Measurements from ENCODE around the gene PRDX5.

PRDX5 gene

DNA sequence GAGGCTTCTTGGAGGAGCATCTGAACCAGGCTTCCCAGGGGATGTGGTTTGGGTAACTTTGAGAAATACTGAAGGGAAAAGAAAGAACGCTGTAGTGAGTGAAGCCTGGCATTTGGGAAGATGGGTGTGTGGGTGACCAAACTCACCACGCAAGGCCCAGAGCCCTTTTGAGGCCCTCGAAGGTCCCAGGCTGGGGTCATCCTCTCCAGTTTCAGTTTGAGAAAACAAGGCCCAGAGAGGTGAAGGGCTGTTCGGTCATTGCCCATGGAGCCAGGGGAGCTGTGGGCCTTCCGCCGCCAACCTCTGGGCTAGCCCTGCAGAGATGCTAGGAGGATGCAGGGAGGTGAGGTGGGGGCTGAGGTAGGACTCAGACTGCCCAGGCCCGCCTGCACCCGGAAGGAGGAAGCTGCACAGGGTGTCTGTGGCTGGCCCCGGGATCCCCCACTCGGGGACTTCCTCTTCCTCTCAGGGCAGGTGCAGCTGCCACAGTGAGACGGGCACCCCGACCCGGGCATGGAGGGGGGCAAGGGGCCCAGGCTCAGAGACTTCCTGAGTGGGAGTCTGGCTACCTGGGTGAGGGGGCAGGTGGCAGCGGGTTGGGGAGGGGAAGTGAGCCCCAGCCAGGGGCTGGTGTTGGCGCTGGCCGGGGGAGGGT is 22.0 kb downstream of the PRDX5 start, which contains the start of gene CCDC88B:
Gene CCDC88B (plus strand): TSS at position 451 of the 655 bp plus-strand sequence. CDS start 63 bp downstream, at position 514.
- ChIA-PET POLR2A (interaction anchor here (1.4 kb wide), 1 partner anchor 22 kb away, joined by 4 read pairs; the partner anchor contains the start of gene PRDX5), CTCF (interaction anchor here (1.2 to 4.3 kb wide), 3 partner anchors 8 to 22 kb away, joined by 4 to 33 read pairs (median 7); partner anchors contain the start of genes PRDX5 and TRMT112)
- no peak for DNase-seq (ENCODE audit: extremely low spot score)
- TF ChIP-seq CTBP1 (IDR thresholded peaks at IDR 0.05; ENCODE audit: borderline replicate concordance), result no peak
- TF ChIP-seq LEF1 (IDR thresholded peaks at IDR 0.05; ENCODE audit: borderline replicate concordance), result no peak
- TF ChIP-seq HDGF (IDR thresholded peaks at IDR 0.05; ENCODE audit: borderline replicate concordance), result no peak
- TF ChIP-seq TARDBP (IDR thresholded peaks at IDR 0.05), result no peak
- no peak for TF ChIP-seq SP1 (IDR thresholded peaks at IDR 0.05)
- no peak for TF ChIP-seq L3MBTL2 (conservative IDR thresholded peaks at IDR 0.05)
- no peak for TF ChIP-seq ZNF384 (IDR thresholded peaks at IDR 0.05)
- no peak for TF ChIP-seq ELF4 (IDR thresholded peaks at IDR 0.05)
- no peak for TF ChIP-seq SUZ12 (IDR thresholded peaks at IDR 0.05)
- TF ChIP-seq NFRKB (IDR thresholded peaks at IDR 0.05), result no peak
- TF ChIP-seq, protein P1, sequence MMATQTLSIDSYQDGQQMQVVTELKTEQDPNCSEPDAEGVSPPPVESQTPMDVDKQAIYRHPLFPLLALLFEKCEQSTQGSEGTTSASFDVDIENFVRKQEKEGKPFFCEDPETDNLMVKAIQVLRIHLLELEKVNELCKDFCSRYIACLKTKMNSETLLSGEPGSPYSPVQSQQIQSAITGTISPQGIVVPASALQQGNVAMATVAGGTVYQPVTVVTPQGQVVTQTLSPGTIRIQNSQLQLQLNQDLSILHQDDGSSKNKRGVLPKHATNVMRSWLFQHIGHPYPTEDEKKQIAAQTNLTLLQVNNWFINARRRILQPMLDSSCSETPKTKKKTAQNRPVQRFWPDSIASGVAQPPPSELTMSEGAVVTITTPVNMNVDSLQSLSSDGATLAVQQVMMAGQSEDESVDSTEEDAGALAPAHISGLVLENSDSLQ (IDR thresholded peaks at IDR 0.05), result no peak
- no peak for TF ChIP-seq FOXK2 (IDR thresholded peaks at IDR 0.05)
- TF ChIP-seq ARNT (IDR thresholded peaks at IDR 0.05), result no peak
- no peak for TF ChIP-seq BHLHE40 (IDR thresholded peaks at IDR 0.05; ENCODE audit: borderline replicate concordance)
- no peak for TF ChIP-seq FOXA1 (IDR thresholded peaks at IDR 0.05)
- no peak for TF ChIP-seq FOXM1 (IDR thresholded peaks at IDR 0.05; ENCODE audit: borderline replicate concordance)

DNA sequence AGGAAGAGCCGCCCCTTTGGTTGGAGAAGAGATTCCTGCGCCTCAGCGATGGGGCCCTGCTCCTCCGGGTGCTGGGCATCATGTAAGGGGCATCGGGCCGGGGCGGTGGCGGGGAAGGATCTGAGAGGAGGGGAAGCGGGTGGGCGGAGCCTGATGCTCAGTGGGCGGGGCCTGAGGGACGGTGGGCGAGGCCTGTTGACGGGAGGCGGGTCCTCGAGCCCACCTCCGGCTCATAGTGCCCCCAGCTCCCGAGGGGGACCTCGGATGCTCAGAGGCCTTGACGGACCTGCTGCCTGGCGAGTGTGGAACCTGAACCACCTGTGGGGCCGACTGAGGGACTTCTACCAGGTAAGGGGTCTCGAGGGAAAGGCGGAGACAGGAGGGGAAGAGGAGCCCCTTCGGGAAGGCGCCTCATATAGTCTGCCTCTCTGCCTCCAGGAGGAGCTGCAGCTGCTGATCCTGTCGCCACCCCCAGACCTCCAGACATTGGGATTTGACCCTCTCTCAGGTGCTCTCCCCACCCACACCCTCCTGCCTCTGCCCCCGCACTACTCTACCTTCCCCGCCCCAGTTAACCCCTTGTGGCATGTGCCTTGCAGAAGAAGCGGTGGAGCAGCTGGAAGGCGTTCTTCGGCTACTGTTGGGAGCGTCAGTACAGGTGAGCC is 22.9 kb downstream of the PRDX5 start:
- DNase-seq (ENCODE audit: extremely low spot score), result peak; percentile 82
- TF ChIP-seq SP1 (IDR thresholded peaks at IDR 0.05) (no peak), TARDBP (IDR thresholded peaks at IDR 0.05) (no peak), FOXK2 (IDR thresholded peaks at IDR 0.05) (no peak), ELF4 (IDR thresholded peaks at IDR 0.05) (no peak), CTBP1 (IDR thresholded peaks at IDR 0.05; ENCODE audit: borderline replicate concordance) (no peak), ZNF384 (IDR thresholded peaks at IDR 0.05) (no peak), LEF1 (IDR thresholded peaks at IDR 0.05; ENCODE audit: borderline replicate concordance) (no peak), FOXA1 (IDR thresholded peaks at IDR 0.05) (no peak), SUZ12 (IDR thresholded peaks at IDR 0.05) (no peak), BHLHE40 (IDR thresholded peaks at IDR 0.05; ENCODE audit: borderline replicate concordance) (no peak), HDGF (IDR thresholded peaks at IDR 0.05; ENCODE audit: borderline replicate concordance) (no peak), ARNT (IDR thresholded peaks at IDR 0.05) (no peak), NFRKB (IDR thresholded peaks at IDR 0.05) (no peak)
- TF ChIP-seq, protein P1 (IDR thresholded peaks at IDR 0.05), result no peak
- ChIA-PET POLR2A (interaction anchor here (0.6 to 6.3 kb wide), 4 partner anchors 17 to 1008 kb away, joined by 3 to 46 read pairs (median 6); partner anchors contain the start of genes BAD, GPR137, PRDX5 and TRMT112), CTCF (interaction anchor here (1.2 to 4.3 kb wide), 3 partner anchors 9 to 23 kb away, joined by 4 to 33 read pairs (median 7); partner anchors contain the start of genes PRDX5 and TRMT112)

DNA sequence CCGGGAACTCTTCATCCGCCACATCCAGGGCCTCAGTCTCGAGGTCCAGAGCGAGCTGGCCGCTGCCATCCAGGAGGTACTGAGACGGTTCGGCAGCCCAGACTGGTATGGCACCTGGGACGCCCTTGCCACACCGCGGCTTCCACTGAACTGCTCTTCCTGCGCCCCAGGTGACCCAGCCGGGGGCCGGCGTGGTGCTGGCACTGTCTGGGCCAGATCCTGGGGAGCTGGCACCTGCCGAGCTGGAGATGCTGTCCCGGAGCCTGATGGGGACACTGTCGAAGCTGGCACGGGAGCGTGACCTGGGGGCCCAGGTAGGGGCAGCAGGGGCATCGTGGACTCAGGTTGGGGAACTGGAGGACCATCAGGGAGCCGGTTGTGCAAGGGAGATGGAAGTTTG is 23.5 kb downstream of the PRDX5 start:
- DNase-seq (ENCODE audit: extremely low spot score), result no peak
- ChIA-PET POLR2A (interaction anchor here (0.6 to 6.3 kb wide), 5 partner anchors 12 to 1008 kb away, joined by 3 to 46 read pairs (median 5); partner anchors contain the start of genes BAD, GPR137, PRDX5 and TRMT112), CTCF (interaction anchor here (0.6 to 4.3 kb wide), 4 partner anchors 14 to 139 kb away, joined by 3 to 33 read pairs (median 6); partner anchors contain the start of genes PRDX5 and TRMT112)
- TF ChIP-seq SUZ12 (IDR thresholded peaks at IDR 0.05) (no peak), SP1 (IDR thresholded peaks at IDR 0.05) (no peak)

DNA sequence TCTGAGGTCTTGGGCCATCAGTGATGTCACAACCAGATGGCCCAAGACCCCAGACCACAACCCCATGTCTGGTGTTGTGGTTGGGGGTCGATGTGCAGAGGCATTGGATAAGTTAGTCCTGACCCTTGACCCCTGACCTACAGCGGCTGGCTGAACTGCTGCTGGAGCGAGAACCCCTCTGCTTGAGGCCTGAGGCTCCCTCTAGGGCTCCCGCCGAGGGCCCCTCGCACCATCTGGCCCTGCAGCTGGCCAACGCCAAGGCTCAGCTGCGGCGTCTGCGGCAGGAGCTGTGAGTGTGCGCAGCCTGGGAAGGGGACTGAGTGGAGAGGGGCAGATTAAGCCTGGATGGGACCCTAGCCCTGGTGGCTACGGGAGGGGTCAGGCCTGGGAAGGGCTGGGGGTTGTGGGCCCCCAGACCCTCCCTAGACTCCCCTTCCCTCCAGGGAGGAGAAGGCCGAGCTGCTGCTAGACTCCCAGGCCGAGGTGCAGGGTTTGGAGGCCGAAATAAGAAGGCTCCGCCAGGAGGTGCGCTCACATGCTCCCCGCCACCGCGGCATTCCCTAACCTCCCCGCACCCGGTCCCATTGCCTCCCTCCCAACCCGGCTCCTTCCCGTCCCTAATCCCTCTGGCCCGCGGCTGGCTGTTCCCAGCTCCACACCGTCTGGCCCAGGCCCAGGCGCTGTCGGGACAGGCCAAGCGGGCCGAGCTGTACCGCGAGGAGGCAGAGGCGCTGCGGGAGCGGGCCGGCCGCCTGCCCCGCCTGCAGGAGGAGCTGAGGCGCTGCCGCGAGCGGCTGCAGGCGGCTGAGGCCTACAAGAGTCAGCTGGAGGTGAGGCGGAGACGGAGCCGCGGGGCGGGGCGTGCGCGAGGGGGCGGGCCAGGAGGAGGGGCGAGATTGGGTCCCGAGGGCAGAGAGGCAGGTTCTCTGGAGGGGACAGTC is 24.2 kb downstream of the PRDX5 start:
- no peak for TF ChIP-seq SUZ12 (IDR thresholded peaks at IDR 0.05)
- TF ChIP-seq HDGF (IDR thresholded peaks at IDR 0.05; ENCODE audit: borderline replicate concordance), result peak; percentile 67; the same call in 1 of the 2 replicates
- TF ChIP-seq ELF4 (IDR thresholded peaks at IDR 0.05), result no peak
- TF ChIP-seq, protein P1 (IDR thresholded peaks at IDR 0.05), result no peak
- no peak for TF ChIP-seq LEF1 (IDR thresholded peaks at IDR 0.05; ENCODE audit: borderline replicate concordance)
- no peak for TF ChIP-seq FOXM1 (IDR thresholded peaks at IDR 0.05; ENCODE audit: borderline replicate concordance)
- no peak for TF ChIP-seq FOXK2 (IDR thresholded peaks at IDR 0.05)
- ChIA-PET CTCF (interaction anchor here (0.6 to 4.3 kb wide), 5 partner anchors 13 to 140 kb away, joined by 3 to 33 read pairs (median 4); partner anchors contain the start of genes PRDX5 and TRMT112), POLR2A (interaction anchor here (0.6 to 6.3 kb wide), 8 partner anchors 10 to 72 kb away, joined by 3 to 46 read pairs (median 4); partner anchors contain the start of genes BAD, GPR137, PRDX5 and TRMT112)
- DNase-seq (ENCODE audit: extremely low spot score), result peak; percentile 91

Measured in HEK293T (cell line).